GM12872 (cell line): Measurements from ENCODE around the gene CBX4.

Experiments used
- TF ChIP-seq, protein P1 (sequence below): IDR thresholded peaks from 3 replicates; pipeline ENCODE4 v1.5.1; 2011; ENCODE audit warnings: low read depth, mild to moderate bottlenecking, low read length, moderate library complexity; ENCODE audit not compliant: insufficient read depth

The CBX4 gene

DNA sequence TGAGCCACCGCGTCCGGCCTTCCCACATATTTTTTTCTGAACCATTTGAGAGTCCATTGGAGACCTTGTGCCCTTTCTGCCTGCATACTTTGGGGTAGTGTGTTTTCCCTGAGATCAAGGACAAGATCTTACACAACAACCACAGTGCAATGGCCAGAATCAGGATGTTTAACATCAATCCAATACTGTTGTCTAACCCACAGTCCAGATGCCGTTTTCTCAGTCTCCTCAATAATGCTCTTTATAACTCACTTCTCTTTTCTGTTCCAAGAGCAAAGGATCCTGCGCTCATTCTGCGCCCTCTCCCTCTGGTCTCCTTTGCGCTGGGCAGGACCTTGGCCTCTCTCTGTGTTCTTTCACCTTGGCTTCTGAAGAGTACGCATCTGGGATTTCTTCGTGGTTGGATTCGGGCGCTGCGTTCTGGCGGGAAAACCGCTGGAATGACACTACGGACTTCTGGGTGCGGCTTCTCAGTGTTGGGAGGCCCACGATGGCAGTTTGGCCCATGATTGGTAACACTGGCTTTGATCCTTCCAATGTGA lies 16.6 kb downstream of the CBX4 start:
- TF ChIP-seq, protein P1, sequence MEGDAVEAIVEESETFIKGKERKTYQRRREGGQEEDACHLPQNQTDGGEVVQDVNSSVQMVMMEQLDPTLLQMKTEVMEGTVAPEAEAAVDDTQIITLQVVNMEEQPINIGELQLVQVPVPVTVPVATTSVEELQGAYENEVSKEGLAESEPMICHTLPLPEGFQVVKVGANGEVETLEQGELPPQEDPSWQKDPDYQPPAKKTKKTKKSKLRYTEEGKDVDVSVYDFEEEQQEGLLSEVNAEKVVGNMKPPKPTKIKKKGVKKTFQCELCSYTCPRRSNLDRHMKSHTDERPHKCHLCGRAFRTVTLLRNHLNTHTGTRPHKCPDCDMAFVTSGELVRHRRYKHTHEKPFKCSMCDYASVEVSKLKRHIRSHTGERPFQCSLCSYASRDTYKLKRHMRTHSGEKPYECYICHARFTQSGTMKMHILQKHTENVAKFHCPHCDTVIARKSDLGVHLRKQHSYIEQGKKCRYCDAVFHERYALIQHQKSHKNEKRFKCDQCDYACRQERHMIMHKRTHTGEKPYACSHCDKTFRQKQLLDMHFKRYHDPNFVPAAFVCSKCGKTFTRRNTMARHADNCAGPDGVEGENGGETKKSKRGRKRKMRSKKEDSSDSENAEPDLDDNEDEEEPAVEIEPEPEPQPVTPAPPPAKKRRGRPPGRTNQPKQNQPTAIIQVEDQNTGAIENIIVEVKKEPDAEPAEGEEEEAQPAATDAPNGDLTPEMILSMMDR, result no peak

DNA sequence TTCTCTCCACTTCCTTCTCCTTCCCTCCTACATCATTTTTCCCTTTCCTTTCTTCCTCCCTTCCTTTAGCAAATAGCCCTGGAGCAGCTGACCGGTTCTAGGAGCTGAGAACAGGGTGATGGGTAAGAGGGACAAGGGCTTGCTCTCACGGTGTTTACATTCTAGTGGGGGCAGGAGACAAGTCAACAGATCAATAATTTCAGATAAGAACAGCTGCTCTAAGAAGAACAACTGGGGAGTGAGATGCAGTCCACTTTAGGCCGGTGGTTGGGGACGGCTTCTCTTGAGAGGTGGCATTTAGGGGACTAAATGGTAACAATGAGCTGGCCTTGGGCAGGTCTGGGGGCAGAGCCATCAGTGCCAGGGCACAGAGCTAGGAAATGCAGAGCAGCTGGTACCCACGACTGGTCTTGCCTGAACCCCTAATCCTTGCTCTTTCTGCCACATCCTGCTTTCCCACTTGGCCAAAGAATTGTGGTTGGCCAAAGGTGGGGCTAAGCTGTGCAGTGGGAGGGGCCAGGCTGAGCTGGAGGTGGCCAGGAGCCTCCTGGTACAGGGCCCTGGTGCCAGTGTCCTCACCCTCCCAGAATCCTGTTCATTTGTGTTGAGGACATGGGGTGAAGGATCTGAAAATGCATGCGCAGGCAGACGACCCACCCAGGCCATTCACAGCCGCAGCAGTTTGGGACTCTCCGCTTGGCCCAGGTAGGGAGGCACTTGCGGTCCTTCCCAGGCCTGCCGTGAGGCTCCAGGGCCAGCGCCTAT lies 17.7 kb downstream of the CBX4 start:
- TF ChIP-seq, protein P1, result no peak

DNA sequence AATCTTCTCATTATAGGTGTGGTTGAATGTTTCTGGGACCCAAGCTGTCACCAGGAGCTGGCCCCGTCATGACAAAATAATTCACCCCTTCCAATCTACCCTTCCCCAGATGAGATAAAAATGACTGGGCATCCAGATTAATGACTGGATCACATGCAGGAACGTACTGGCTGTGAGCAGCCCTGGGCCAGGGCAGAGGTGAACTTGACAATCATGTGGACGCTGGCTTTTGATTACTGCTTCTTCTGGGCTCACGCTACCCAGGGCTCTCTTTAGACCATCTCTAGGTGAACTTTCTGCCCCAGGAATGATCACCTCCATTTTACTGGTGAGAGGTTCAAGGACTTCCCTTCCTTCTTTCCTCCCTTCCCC lies 18.3 kb downstream of the CBX4 start:
- TF ChIP-seq, protein P1, result no peak

DNA sequence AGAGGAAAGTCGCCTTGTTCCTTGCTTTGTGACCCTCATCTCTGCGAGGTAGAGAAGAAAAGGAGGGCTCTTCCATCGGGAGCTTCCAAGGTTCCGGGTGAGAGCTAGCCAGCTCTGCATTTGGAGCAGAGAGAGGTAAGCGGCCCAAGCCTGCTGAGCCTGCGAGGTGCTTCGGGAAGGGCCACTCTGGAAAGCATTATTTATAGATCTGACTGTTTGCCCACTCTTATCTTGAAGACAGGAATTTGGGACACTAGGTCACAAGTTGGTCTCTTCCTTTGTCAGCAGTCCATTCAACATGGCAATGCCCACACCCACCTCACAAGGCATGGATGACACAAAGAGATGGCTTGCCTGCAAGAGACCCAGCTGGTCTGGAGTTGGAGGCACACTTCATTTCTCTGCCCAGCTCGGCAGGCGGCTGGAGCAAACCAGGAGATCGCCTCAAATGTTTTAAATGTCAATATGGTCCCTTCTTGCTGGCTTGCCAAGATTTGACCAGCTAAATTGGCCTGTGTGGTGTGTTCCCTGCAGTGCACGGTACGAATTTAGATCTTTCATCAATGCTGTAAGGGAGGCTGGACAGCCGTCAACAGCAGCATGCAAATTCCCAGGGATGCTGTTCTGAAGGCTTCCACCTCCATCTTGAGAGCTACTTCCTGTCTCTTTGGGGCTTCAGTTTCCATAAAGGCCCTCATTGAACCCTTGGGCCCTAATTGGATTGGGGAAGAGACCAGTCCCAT lies 19.5 kb downstream of the CBX4 start:
- TF ChIP-seq, protein P1, result no peak

DNA sequence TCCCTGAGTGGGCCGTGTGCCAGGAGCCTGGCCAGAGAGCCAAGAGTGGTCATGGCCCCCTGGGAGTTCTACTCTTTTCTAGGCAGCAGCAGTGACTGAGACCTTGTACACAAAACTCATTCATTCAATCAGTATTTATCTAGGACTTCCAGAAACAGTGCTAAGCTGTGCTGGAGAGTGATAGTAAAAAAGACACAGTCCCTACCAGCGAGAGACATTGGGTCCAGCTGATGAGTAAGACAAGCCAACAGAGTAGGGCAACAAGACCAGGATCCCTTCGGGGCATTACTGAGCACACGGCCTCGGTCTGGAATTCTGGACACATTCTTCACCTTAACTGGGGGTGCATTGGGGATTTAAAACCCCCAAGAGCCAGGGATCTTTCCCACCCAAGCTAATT lies 20.2 kb downstream of the CBX4 start:
- TF ChIP-seq, protein P1, result no peak

DNA sequence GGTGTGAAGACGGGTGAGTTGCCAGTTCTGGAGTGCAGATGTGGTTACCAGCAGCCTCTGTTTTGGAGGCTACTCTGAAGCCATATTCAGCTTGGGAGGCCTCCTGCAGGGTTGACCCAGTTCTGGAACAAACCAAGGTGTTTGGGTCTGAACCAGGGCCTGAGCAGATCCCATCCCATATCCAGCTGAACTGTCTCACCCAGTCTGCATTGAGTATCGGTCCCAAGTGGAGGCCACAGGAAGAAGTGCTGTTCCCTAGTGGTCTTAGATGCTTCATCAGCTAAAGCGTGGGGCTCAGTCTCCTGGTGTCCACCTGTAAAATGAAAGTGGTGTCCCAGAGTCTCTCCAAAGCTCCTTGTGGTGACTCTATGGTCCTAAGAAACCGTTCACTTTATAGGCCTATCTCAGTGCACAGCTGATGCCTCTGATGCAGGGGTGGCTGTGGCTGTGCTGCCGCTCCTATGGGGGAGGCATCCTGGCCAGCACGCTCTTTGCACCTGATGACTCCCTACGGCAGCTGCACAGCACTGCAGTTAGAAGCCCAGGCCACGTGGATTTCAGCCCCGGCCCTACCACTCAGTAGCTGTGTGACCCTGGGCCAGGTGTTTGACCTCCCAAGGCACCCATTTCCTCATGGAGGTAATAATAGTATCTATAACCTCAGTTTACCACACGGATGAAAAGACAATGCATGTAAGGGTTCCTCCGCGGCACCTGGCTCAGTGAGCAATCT lies 21.0 kb downstream of the CBX4 start:
- TF ChIP-seq, protein P1, result no peak
